WTC11 (cell line): ENCODE measurements around the gene SLCO2A1. TPM values are rescaled to one million over a fixed set of nuclear protein-coding genes. Genes with fewer than 3 reads are reported as not detected.

ENCODE experiments used
- ATAC-seq: fragments of 200-7000 bp; cut with Tn5 transposase; 2 replicates; pipeline ENCODE4 v1.10.0; 2021; ENCODE audit warnings: mild to moderate bottlenecking, moderate library complexity
- CTCF ChIA-PET: fragments of 300-600 bp; sonication (Branson Sonifier 250); formaldehyde crosslinking; loops from one replicate; lab custom pipeline; 2021; ENCODE audit warnings: antibody characterized with exemption; lab: Charles Lee
- POLR2A ChIA-PET: fragments of 350-600 bp; sonication (Branson Sonifier 250); formaldehyde crosslinking; loops from one replicate; lab custom pipeline; 2021; ENCODE audit warnings: antibody characterized with exemption; lab: Charles Lee
- DNase-seq: peaks from one replicate; pipeline ENCODE4 v3.0.0; 2021; ENCODE audit warnings: low spot score
- H3K27ac Mint-ChIP-seq: 2 replicates; pipeline ENCODE4 v1.8.0; 2021; ENCODE audit warnings: mixed read lengths
- H3K27me3 Mint-ChIP-seq: 2 replicates; pipeline ENCODE4 v1.8.0; 2021; ENCODE audit warnings: low read depth, mild to moderate bottlenecking, moderate library complexity, mixed read lengths
- H3K36me3 Mint-ChIP-seq: 2 replicates; pipeline ENCODE4 v1.8.0; 2021; ENCODE audit warnings: mixed read lengths
- H3K4me1 Mint-ChIP-seq: 2 replicates; pipeline ENCODE4 v1.8.0; 2022; ENCODE audit warnings: mixed read lengths
- H3K4me3 Mint-ChIP-seq: 2 replicates; pipeline ENCODE4 v1.8.0; 2021; ENCODE audit warnings: mild to moderate bottlenecking, moderate library complexity, mixed read lengths
- H3K9me3 Mint-ChIP-seq: 2 replicates; pipeline ENCODE4 v1.8.0; 2021; ENCODE audit warnings: mixed read lengths
- ELF4 ChIP-seq: sonication (generic); formaldehyde crosslinking; IDR thresholded peaks from 2 replicates; pipeline ENCODE4 v1.8.1; 2022; ENCODE audit warnings: low read depth, mild to moderate bottlenecking, moderate library complexity, missing genetic modification reagents
- ETV6 ChIP-seq: sonication (generic); formaldehyde crosslinking; IDR thresholded peaks from 2 replicates; pipeline ENCODE4 v1.8.1; 2022; ENCODE audit warnings: mild to moderate bottlenecking, missing genetic modification reagents
- FOXK1 ChIP-seq: sonication (generic); formaldehyde crosslinking; IDR thresholded peaks from 2 replicates; pipeline ENCODE4 v1.8.0; 2022; ENCODE audit warnings: mild to moderate bottlenecking, moderate library complexity, missing genetic modification reagents
- ZNF138 ChIP-seq: sonication (generic); formaldehyde crosslinking; conservative IDR thresholded peaks from 2 replicates; pipeline ENCODE4 v1.8.1; 2022; ENCODE audit warnings: mild to moderate bottlenecking, moderate library complexity, missing genetic modification reagents
- total RNA-seq: library from RNA; stranded (reverse); gene quantifications from 3 replicates; pipeline ENCODE4 v1.2.3, GENCODE V29; 2021
- TF ChIP-seq, protein P1 (sequence below): sonication (generic); formaldehyde crosslinking; IDR thresholded peaks from 2 replicates; pipeline ENCODE4 v1.8.1; 2023; ENCODE audit warnings: mild to moderate bottlenecking, missing genetic modification reagents
- TF ChIP-seq, protein P2 (sequence below): sonication (generic); formaldehyde crosslinking; IDR thresholded peaks from 2 replicates; pipeline ENCODE4 v1.8.0; 2022; ENCODE audit warnings: missing genetic modification reagents
- TF ChIP-seq, protein P3 (sequence below): sonication (generic); formaldehyde crosslinking; conservative IDR thresholded peaks from 2 replicates; pipeline ENCODE4 v1.8.1; 2022; ENCODE audit warnings: mild to moderate bottlenecking, missing genetic modification reagents
- TF ChIP-seq, protein P4 (sequence below): fragments of 200-600 bp; IDR thresholded peaks from 2 replicates; pipeline ENCODE4 v1.8.0; 2022; ENCODE audit warnings: antibody characterized with exemption
- TF ChIP-seq, protein P5 (sequence below): sonication (generic); formaldehyde crosslinking; IDR thresholded peaks from 2 replicates; pipeline ENCODE4 v1.8.1; 2023; ENCODE audit warnings: mild to moderate bottlenecking, missing genetic modification reagents
- TF ChIP-seq, protein P6 (sequence below): sonication (generic); formaldehyde crosslinking; IDR thresholded peaks from 2 replicates; pipeline ENCODE4 v1.8.0; 2022; ENCODE audit warnings: mild to moderate bottlenecking, missing genetic modification reagents
- TF ChIP-seq, protein P7 (sequence below): sonication (generic); formaldehyde crosslinking; conservative IDR thresholded peaks from 2 replicates; pipeline ENCODE4 v1.8.1; 2023; ENCODE audit warnings: mild to moderate bottlenecking, low read depth, missing genetic modification reagents, moderate library complexity
- TF ChIP-seq, protein P8 (sequence below): sonication (generic); formaldehyde crosslinking; IDR thresholded peaks from 2 replicates; pipeline ENCODE4 v1.8.1; 2023; ENCODE audit warnings: mild to moderate bottlenecking, missing genetic modification reagents, moderate library complexity

Gene SLCO2A1
- total RNA-seq, 1 experiment from 2014 or later = 3.3 TPM

DNA sequence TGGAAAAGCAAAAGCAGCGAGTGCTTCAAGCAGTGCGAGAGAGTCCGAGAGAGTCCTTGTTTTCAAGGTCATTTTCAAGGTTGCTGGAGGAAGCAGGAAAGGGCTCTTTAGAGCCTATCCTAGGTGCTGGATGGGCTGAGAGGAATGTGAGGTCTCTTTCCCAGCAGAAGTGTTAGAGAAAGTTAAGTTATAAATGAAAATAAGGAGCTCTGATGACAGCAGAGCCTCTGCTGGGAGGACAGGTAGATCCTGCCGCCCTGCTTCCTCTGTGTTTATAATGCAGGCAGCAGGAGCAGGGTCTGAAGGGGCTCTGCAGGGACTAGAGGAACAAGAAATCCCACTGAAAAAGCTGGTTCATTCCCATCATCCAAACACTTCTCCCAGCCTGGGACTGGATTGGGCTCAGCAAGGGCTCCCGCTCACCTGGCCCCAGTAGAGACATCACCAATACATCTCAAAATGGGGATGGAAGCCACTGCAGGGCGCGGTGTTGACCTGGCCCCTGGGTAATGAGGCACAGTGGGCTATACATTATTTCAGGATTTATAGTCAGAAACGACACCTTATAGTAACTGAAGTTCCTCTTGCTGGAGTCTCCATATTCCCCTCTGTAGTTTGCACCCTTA lies 92.6 kb downstream of the SLCO2A1 start:
- Mint-ChIP-seq H3K27me3 (no peaks in the 10 kb centered on the region), H3K36me3 (no peaks in the 10 kb centered on the region), H3K27ac (no peak overlapping the region), H3K9me3 (no peaks in the 10 kb centered on the region), H3K4me3 (no peak overlapping the region), H3K4me1 (peaks cover 16% of the 10 kb centered on the region)
- DNase-seq (no peak), ATAC-seq (no peak; the same call in 1 of the 2 replicates)
- TF ChIP-seq, protein P1, sequence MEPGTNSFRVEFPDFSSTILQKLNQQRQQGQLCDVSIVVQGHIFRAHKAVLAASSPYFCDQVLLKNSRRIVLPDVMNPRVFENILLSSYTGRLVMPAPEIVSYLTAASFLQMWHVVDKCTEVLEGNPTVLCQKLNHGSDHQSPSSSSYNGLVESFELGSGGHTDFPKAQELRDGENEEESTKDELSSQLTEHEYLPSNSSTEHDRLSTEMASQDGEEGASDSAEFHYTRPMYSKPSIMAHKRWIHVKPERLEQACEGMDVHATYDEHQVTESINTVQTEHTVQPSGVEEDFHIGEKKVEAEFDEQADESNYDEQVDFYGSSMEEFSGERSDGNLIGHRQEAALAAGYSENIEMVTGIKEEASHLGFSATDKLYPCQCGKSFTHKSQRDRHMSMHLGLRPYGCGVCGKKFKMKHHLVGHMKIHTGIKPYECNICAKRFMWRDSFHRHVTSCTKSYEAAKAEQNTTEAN (CRISPR knock-in tag) = no peak
- TF ChIP-seq, protein P2, sequence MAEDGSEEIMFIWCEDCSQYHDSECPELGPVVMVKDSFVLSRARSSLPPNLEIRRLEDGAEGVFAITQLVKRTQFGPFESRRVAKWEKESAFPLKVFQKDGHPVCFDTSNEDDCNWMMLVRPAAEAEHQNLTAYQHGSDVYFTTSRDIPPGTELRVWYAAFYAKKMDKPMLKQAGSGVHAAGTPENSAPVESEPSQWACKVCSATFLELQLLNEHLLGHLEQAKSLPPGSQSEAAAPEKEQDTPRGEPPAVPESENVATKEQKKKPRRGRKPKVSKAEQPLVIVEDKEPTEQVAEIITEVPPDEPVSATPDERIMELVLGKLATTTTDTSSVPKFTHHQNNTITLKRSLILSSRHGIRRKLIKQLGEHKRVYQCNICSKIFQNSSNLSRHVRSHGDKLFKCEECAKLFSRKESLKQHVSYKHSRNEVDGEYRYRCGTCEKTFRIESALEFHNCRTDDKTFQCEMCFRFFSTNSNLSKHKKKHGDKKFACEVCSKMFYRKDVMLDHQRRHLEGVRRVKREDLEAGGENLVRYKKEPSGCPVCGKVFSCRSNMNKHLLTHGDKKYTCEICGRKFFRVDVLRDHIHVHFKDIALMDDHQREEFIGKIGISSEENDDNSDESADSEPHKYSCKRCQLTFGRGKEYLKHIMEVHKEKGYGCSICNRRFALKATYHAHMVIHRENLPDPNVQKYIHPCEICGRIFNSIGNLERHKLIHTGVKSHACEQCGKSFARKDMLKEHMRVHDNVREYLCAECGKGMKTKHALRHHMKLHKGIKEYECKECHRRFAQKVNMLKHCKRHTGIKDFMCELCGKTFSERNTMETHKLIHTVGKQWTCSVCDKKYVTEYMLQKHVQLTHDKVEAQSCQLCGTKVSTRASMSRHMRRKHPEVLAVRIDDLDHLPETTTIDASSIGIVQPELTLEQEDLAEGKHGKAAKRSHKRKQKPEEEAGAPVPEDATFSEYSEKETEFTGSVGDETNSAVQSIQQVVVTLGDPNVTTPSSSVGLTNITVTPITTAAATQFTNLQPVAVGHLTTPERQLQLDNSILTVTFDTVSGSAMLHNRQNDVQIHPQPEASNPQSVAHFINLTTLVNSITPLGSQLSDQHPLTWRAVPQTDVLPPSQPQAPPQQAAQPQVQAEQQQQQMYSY (CRISPR knock-in tag) = no peak
- TF ChIP-seq ETV6 (CRISPR knock-in tag) = no peak
- TF ChIP-seq, protein P3, sequence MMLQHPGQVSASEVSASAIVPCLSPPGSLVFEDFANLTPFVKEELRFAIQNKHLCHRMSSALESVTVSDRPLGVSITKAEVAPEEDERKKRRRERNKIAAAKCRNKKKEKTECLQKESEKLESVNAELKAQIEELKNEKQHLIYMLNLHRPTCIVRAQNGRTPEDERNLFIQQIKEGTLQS = no peak
- TF ChIP-seq ELF4 (CRISPR knock-in tag) = no peak
- TF ChIP-seq FOXK1 = no peak
- no peak for TF ChIP-seq ZNF138
- TF ChIP-seq, protein P4, sequence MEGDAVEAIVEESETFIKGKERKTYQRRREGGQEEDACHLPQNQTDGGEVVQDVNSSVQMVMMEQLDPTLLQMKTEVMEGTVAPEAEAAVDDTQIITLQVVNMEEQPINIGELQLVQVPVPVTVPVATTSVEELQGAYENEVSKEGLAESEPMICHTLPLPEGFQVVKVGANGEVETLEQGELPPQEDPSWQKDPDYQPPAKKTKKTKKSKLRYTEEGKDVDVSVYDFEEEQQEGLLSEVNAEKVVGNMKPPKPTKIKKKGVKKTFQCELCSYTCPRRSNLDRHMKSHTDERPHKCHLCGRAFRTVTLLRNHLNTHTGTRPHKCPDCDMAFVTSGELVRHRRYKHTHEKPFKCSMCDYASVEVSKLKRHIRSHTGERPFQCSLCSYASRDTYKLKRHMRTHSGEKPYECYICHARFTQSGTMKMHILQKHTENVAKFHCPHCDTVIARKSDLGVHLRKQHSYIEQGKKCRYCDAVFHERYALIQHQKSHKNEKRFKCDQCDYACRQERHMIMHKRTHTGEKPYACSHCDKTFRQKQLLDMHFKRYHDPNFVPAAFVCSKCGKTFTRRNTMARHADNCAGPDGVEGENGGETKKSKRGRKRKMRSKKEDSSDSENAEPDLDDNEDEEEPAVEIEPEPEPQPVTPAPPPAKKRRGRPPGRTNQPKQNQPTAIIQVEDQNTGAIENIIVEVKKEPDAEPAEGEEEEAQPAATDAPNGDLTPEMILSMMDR = no peak
- TF ChIP-seq, protein P5, sequence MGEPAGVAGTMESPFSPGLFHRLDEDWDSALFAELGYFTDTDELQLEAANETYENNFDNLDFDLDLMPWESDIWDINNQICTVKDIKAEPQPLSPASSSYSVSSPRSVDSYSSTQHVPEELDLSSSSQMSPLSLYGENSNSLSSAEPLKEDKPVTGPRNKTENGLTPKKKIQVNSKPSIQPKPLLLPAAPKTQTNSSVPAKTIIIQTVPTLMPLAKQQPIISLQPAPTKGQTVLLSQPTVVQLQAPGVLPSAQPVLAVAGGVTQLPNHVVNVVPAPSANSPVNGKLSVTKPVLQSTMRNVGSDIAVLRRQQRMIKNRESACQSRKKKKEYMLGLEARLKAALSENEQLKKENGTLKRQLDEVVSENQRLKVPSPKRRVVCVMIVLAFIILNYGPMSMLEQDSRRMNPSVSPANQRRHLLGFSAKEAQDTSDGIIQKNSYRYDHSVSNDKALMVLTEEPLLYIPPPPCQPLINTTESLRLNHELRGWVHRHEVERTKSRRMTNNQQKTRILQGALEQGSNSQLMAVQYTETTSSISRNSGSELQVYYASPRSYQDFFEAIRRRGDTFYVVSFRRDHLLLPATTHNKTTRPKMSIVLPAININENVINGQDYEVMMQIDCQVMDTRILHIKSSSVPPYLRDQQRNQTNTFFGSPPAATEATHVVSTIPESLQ = no peak
- TF ChIP-seq, protein P6, sequence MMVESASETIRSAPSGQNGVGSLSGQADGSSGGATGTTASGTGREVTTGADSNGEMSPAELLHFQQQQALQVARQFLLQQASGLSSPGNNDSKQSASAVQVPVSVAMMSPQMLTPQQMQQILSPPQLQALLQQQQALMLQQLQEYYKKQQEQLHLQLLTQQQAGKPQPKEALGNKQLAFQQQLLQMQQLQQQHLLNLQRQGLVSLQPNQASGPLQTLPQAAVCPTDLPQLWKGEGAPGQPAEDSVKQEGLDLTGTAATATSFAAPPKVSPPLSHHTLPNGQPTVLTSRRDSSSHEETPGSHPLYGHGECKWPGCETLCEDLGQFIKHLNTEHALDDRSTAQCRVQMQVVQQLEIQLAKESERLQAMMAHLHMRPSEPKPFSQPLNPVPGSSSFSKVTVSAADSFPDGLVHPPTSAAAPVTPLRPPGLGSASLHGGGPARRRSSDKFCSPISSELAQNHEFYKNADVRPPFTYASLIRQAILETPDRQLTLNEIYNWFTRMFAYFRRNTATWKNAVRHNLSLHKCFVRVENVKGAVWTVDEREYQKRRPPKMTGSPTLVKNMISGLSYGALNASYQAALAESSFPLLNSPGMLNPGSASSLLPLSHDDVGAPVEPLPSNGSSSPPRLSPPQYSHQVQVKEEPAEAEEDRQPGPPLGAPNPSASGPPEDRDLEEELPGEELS (CRISPR knock-in tag) = no peak
- TF ChIP-seq, protein P7, sequence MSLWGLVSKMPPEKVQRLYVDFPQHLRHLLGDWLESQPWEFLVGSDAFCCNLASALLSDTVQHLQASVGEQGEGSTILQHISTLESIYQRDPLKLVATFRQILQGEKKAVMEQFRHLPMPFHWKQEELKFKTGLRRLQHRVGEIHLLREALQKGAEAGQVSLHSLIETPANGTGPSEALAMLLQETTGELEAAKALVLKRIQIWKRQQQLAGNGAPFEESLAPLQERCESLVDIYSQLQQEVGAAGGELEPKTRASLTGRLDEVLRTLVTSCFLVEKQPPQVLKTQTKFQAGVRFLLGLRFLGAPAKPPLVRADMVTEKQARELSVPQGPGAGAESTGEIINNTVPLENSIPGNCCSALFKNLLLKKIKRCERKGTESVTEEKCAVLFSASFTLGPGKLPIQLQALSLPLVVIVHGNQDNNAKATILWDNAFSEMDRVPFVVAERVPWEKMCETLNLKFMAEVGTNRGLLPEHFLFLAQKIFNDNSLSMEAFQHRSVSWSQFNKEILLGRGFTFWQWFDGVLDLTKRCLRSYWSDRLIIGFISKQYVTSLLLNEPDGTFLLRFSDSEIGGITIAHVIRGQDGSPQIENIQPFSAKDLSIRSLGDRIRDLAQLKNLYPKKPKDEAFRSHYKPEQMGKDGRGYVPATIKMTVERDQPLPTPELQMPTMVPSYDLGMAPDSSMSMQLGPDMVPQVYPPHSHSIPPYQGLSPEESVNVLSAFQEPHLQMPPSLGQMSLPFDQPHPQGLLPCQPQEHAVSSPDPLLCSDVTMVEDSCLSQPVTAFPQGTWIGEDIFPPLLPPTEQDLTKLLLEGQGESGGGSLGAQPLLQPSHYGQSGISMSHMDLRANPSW (CRISPR knock-in tag) = no peak
- TF ChIP-seq, protein P8, sequence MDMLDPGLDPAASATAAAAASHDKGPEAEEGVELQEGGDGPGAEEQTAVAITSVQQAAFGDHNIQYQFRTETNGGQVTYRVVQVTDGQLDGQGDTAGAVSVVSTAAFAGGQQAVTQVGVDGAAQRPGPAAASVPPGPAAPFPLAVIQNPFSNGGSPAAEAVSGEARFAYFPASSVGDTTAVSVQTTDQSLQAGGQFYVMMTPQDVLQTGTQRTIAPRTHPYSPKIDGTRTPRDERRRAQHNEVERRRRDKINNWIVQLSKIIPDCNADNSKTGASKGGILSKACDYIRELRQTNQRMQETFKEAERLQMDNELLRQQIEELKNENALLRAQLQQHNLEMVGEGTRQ (CRISPR knock-in tag) = no peak
- POLR2A ChIA-PET = no interaction called here
- CTCF ChIA-PET = interaction anchor here (1.0 to 2.4 kb wide), 4 partner anchors 9 to 120 kb away, joined by 3 to 7 read pairs (median 4); partner anchors contain the start of gene SLCO2A1
